H9 (cell line): ENCODE measurements around the gene NUMA1. TPM values are rescaled to one million over a fixed set of nuclear protein-coding genes. Genes with fewer than 3 reads are reported as not detected.
A peak's percentile ranks its signal among the peaks of the same experiment; 100 is the strongest.

Experiments used
- DNase-seq: peaks from one replicate; pipeline ENCODE4 v3.0.0-alpha.2; 2017
- H2AFZ ChIP-seq: one replicate; pipeline ENCODE4 v1.6.1; 2013; ENCODE audit warnings: mild to moderate bottlenecking, low read length, control low read depth, moderate library complexity
- H2AK5ac ChIP-seq: 2 replicates; pipeline ENCODE4 v1.6.1; 2013; ENCODE audit warnings: low read length, control low read depth, mixed read lengths; ENCODE audit not compliant: insufficient read length
- H2BK120ac ChIP-seq: one replicate; pipeline ENCODE4 v1.6.1; 2013; ENCODE audit warnings: low read depth, mild to moderate bottlenecking, low read length, control low read depth, inconsistent platforms; ENCODE audit not compliant: poor library complexity, severe bottlenecking
- H2BK12ac ChIP-seq: 2 replicates; pipeline ENCODE4 v1.6.1; 2013; ENCODE audit warnings: low read length, control low read depth, mixed read lengths, low read depth; ENCODE audit not compliant: insufficient read length
- H2BK15ac ChIP-seq: 2 replicates; pipeline ENCODE4 v1.6.1; 2013; ENCODE audit warnings: low read depth, low read length, control low read depth
- H2BK20ac ChIP-seq: one replicate; pipeline ENCODE4 v1.6.1; 2013; ENCODE audit warnings: low read depth, mild to moderate bottlenecking, low read length, control low read depth, inconsistent platforms; ENCODE audit not compliant: poor library complexity, severe bottlenecking
- H2BK5ac ChIP-seq: 2 replicates; pipeline ENCODE4 v1.6.1; 2013; ENCODE audit warnings: low read length, control low read depth, mixed read lengths; ENCODE audit not compliant: insufficient read length
- H3K14ac ChIP-seq: 2 replicates; pipeline ENCODE4 v1.6.1; 2013; ENCODE audit warnings: low read length, control low read depth; ENCODE audit not compliant: insufficient read depth
- H3K18ac ChIP-seq: 2 replicates; pipeline ENCODE4 v1.6.1; 2013; ENCODE audit warnings: low read depth, mild to moderate bottlenecking, mixed read lengths, low read length, control low read depth; ENCODE audit not compliant: insufficient read length
- H3K23ac ChIP-seq: 2 replicates; pipeline ENCODE4 v1.6.1; 2013; ENCODE audit warnings: low read length, control low read depth, mixed read lengths, low read depth; ENCODE audit not compliant: insufficient read length
- H3K23me2 ChIP-seq: 2 replicates; pipeline ENCODE4 v1.6.1; 2013; ENCODE audit warnings: low read depth, mild to moderate bottlenecking, mixed read lengths, low read length, control low read depth; ENCODE audit not compliant: insufficient read length, poor library complexity, severe bottlenecking
- H3K27ac ChIP-seq: 2 replicates; pipeline ENCODE4 v1.5.1; 2013; ENCODE audit warnings: low read length, control low read depth, mixed read lengths, low read depth; ENCODE audit not compliant: insufficient read length
- H3K27me3 ChIP-seq: 2 replicates; pipeline ENCODE4 v1.6.1; 2013; ENCODE audit warnings: low read length, control low read depth, inconsistent platforms; ENCODE audit not compliant: insufficient read depth
- H3K4ac ChIP-seq: 2 replicates; pipeline ENCODE4 v1.6.1; 2013; ENCODE audit warnings: low read depth, mild to moderate bottlenecking, control low read depth, inconsistent platforms, low read length, moderate library complexity
- H3K4me1 ChIP-seq: 2 replicates; pipeline ENCODE4 v1.6.1; 2013; ENCODE audit warnings: low read length, control low read depth, inconsistent platforms; ENCODE audit not compliant: insufficient read depth
- H3K4me2 ChIP-seq: 2 replicates; pipeline ENCODE4 v1.6.1; 2013; ENCODE audit warnings: low read length, control low read depth, mixed read lengths; ENCODE audit not compliant: insufficient read length, insufficient read depth
- H3K56ac ChIP-seq: 2 replicates; pipeline ENCODE4 v1.6.1; 2013; ENCODE audit warnings: low read depth, mild to moderate bottlenecking, mixed read lengths, low read length, control low read depth; ENCODE audit not compliant: insufficient read length
- H3K79me1 ChIP-seq: 2 replicates; pipeline ENCODE4 v1.6.1; 2013; ENCODE audit warnings: low read depth, mild to moderate bottlenecking, moderate library complexity, low read length, control low read depth, inconsistent platforms; ENCODE audit not compliant: insufficient read depth, poor library complexity, severe bottlenecking
- H3K79me2 ChIP-seq: 2 replicates; pipeline ENCODE4 v1.6.1; 2013; ENCODE audit warnings: low read length, control low read depth, inconsistent platforms; ENCODE audit not compliant: insufficient read depth
- H3K9ac ChIP-seq: 2 replicates; pipeline ENCODE4 v1.6.1; 2013; ENCODE audit warnings: low read length, control low read depth, mixed read lengths; ENCODE audit not compliant: insufficient read length; ENCODE audit errors: extremely low read depth
- H3K9me3 ChIP-seq: one replicate; pipeline ENCODE4 v1.6.1; 2013; ENCODE audit warnings: low read depth, low read length, inconsistent platforms; ENCODE audit not compliant: control insufficient read depth
- H3T11ph ChIP-seq: one replicate; pipeline ENCODE4 v1.6.1; 2013; ENCODE audit warnings: mild to moderate bottlenecking, low read length, control low read depth, inconsistent platforms
- H4K20me1 ChIP-seq: one replicate; pipeline ENCODE4 v1.6.1; 2013; ENCODE audit not compliant: control insufficient read depth, insufficient read length, insufficient read depth
- H4K5ac ChIP-seq: 2 replicates; pipeline ENCODE4 v1.6.1; 2013; ENCODE audit warnings: low read depth, mild to moderate bottlenecking, mixed read lengths, low read length, control low read depth; ENCODE audit not compliant: insufficient read length
- H4K8ac ChIP-seq: replicated peaks from 2 replicates; pipeline ENCODE4 v1.6.1; 2013; ENCODE audit warnings: low read length, control low read depth, mixed read lengths, low read depth; ENCODE audit not compliant: insufficient read length
- H4K91ac ChIP-seq: 2 replicates; pipeline ENCODE4 v1.6.1; 2013; ENCODE audit warnings: low read depth, mild to moderate bottlenecking, moderate library complexity, mixed read lengths, low read length, control low read depth; ENCODE audit not compliant: insufficient read length
- H3K27ac Mint-ChIP-seq, 3 experiments: 2 replicates in 2 of 3; 3 replicates in 1 of 3; pipeline ENCODE4 v1.8.0; 2020 to 2021; ENCODE audit warnings: mixed read lengths in 3 of 3, mild to moderate bottlenecking in 1 of 3, moderate library complexity in 1 of 3
- H3K27me3 Mint-ChIP-seq: 2 replicates; pipeline ENCODE4 v1.8.0; 2021; ENCODE audit warnings: low read depth, mild to moderate bottlenecking, moderate library complexity, mixed read lengths
- H3K36me3 Mint-ChIP-seq, 3 experiments: 2 replicates in 2 of 3; 3 replicates in 1 of 3; pipeline ENCODE4 v1.8.0; 2020 to 2021; ENCODE audit warnings: low read depth in 3 of 3, mixed read lengths in 3 of 3; ENCODE audit not compliant: insufficient read depth in 1 of 3
- H3K4me1 Mint-ChIP-seq, 2 experiments: 2 replicates each; pipeline ENCODE4 v1.8.0; 2020; ENCODE audit warnings: mixed read lengths in 2 of 2
- H3K4me3 Mint-ChIP-seq, 2 experiments: 2 replicates in 1 of 2; 3 replicates in 1 of 2; pipeline ENCODE4 v1.8.0; 2020 to 2021; ENCODE audit warnings: mild to moderate bottlenecking in 2 of 2, mixed read lengths in 2 of 2, moderate library complexity in 1 of 2
- H3K9me3 Mint-ChIP-seq, 2 experiments: 2 replicates in 1 of 2; 3 replicates in 1 of 2; pipeline ENCODE4 v1.8.0; 2020; ENCODE audit warnings: mild to moderate bottlenecking in 2 of 2, mixed read lengths in 2 of 2, moderate library complexity in 1 of 2
- CTCF ChIP-seq: fragments of 200-600 bp; sonication (generic); conservative IDR thresholded peaks from 3 replicates; pipeline ENCODE4 v1.8.0; 2021; ENCODE audit warnings: antibody characterized with exemption, mild to moderate bottlenecking
- WGBS: extraction: QIAGEN DNeasy Blood & Tissue Kit; methylation state at CpG from one replicate; pipeline ENCODE4 v1.1.7; 2013; ENCODE audit warnings: missing lambda C conversion rate, low lambda C conversion rate, mixed read lengths; ENCODE audit not compliant: insufficient read length; ENCODE audit errors: extremely low coverage; 5-methylcytosine and 5-hydroxymethylcytosine counted together
- long read RNA-seq: library from polyadenylated mRNA; unstranded; transcript quantifications from one replicate; pipeline ENCODE4 v2.0.0, GENCODE V29; 2020
- total RNA-seq: library from RNA; stranded (reverse); gene quantifications from 2 replicates; pipeline ENCODE4 v1.2.1, GENCODE V29; 2021

NUMA1 gene
- total RNA-seq: 127 and 136 TPM in 2 replicates
- long read RNA-seq, transcript NUMA1-213 (15 exons, 2,331 nt): major isoform, 7 of 126 reads
- long read RNA-seq, partial matches to known transcripts: 86 of 126 reads
- long read RNA-seq, other reads (novel, unspliced or antisense): 26 of 126 reads

GRCh38 chr11:72080326-72081183, at the start of gene NUMA1, which contains the start of gene LRRC51:
Gene NUMA1 (minus strand): TSS chr11:72080542. CDS start chr11:72035943, 44,599 bp downstream.
Gene LRRC51 (plus strand): TSS chr11:72080850. CDS start chr11:72089084, 8,234 bp downstream.
- Histone ChIP-seq H2AK5ac (no peak within 1 kb of the TSS), H2BK15ac (no peak within 1 kb of the TSS), H4K91ac (no peak within 1 kb of the TSS), H3K4me2 (peak within 1 kb of the TSS; percentile 88), H3K56ac (no peak within 1 kb of the TSS), H4K20me1 (no peaks in the 10 kb centered on the region), H2AFZ (peak within 1 kb of the TSS; percentile 87), H2BK12ac (no peak within 1 kb of the TSS), H2BK120ac (peak within 1 kb of the TSS; percentile 83), H3K9ac (peak within 1 kb of the TSS; percentile 93), H3K4ac (peak within 1 kb of the TSS; percentile 46; the same call in 1 of the 2 replicates), H3K79me1 (no peaks in the 10 kb centered on the region), H2BK20ac (no peak within 1 kb of the TSS), H2BK5ac (no peak within 1 kb of the TSS), H4K8ac (no peak within 1 kb of the TSS), H3K9me3 (no peaks in the 10 kb centered on the region), H3K79me2 (peaks cover 18% of the 10 kb centered on the region), H3K27ac (peak within 1 kb of the TSS; percentile 76), H4K5ac (no peak within 1 kb of the TSS), H3K18ac (peak within 1 kb of the TSS; percentile 85), H3K14ac (peak within 1 kb of the TSS; percentile 86), H3T11ph (peak within 1 kb of the TSS; percentile 81), H3K23ac (no peak within 1 kb of the TSS), H3K4me1 (no peaks in the 10 kb centered on the region), H3K23me2 (peaks cover 7% of the 10 kb centered on the region), H3K27me3 (no peaks in the 10 kb centered on the region)
- peaks cover 1 to 14% (median 13%) of the 10 kb centered on the region in 3 experiments for H3K36me3 Mint-ChIP-seq
- WGBS: no CpG with 5 or more reads among the region's 60 CpGs
- peaks cover 19 to 28% of the 10 kb centered on the region in 2 experiments for H3K4me1 Mint-ChIP-seq
- no peaks in the 10 kb centered on the region; the same call in 1 of the 2 replicates for H3K27me3 Mint-ChIP-seq
- H3K27ac Mint-ChIP-seq: peak within 1 kb of the TSS; percentile 97 to 100 (median 98)
- peak; percentile 100 for DNase-seq
- peak within 1 kb of the TSS; percentile 80 to 95 for H3K4me3 Mint-ChIP-seq
- no peak for TF ChIP-seq CTCF
- no peaks in the 10 kb centered on the region for H3K9me3 Mint-ChIP-seq
